ENCODE measurements around the gene STX1B.

- TF ChIP-seq CTCF (IDR thresholded peaks at IDR 0.05; ENCODE audit: low read length) (no peak), EZH2 (IDR thresholded peaks at IDR 0.05; ENCODE audit: borderline replicate concordance, low read length) (no peak)
Measured at GRCh38 chr16:30951193-30951592, 59.2 kb downstream of the STX1B start.
